OCI-LY7 (cell line): ENCODE results near the gene ANKRD44. TPM values are rescaled to one million over a fixed set of nuclear protein-coding genes. Genes with fewer than 3 reads are reported as not detected.

Source experiments
- BruUV-seq: library from RNA; stranded (reverse); fragments of 400-500 nt; replicated peaks from 2 replicates; lab custom pipeline; 2021; lab: Mats Ljungman, UMichigan
- CTCF ChIA-PET: fragments of 300-600 bp; sonication (Branson Sonifier 250); formaldehyde crosslinking; loops from one replicate; lab custom pipeline; 2022; ENCODE audit warnings: antibody characterized with exemption; ENCODE audit not compliant: unreplicated experiment; lab: Charles Lee
- POLR2A ChIA-PET: fragments of 300-600 bp; sonication (Branson Sonifier 250); formaldehyde crosslinking; loops from one replicate; lab custom pipeline; 2022; ENCODE audit warnings: antibody characterized with exemption; lab: Charles Lee
- DNase-seq: peaks from one replicate; pipeline ENCODE4 v3.0.0-alpha.2; 2015; ENCODE audit warnings: low spot score
- H2AFZ ChIP-seq: fragments of 200-600 bp; sonication (generic), shearing (Covaris generic); 2 replicates; pipeline ENCODE4 v1.6.1; 2014; ENCODE audit warnings: mild to moderate bottlenecking, antibody characterized with exemption, low read length, moderate library complexity
- H3K27ac ChIP-seq: fragments of 200-600 bp; sonication (generic); 2 replicates; pipeline ENCODE4 v1.5.1; 2014; ENCODE audit warnings: mixed run types, low read depth, mild to moderate bottlenecking, moderate library complexity, low read length, inconsistent platforms; ENCODE audit not compliant: poor library complexity, severe bottlenecking
- H3K36me3 ChIP-seq: fragments of 200-600 bp; sonication (generic); 2 replicates; pipeline ENCODE4 v1.6.1; 2014; ENCODE audit warnings: mild to moderate bottlenecking, antibody characterized with exemption, low read length, moderate library complexity, mixed read lengths; ENCODE audit not compliant: insufficient read depth
- H3K4me1 ChIP-seq: fragments of 200-600 bp; sonication (generic); 2 replicates; pipeline ENCODE4 v1.5.1; 2014; ENCODE audit warnings: mild to moderate bottlenecking, low read length; ENCODE audit not compliant: insufficient read depth, poor library complexity, severe bottlenecking
- H3K4me2 ChIP-seq: fragments of 200-600 bp; sonication (generic); 2 replicates; pipeline ENCODE4 v1.6.1; 2014; ENCODE audit warnings: mild to moderate bottlenecking, low read length
- H3K4me3 ChIP-seq: fragments of 200-600 bp; sonication (generic); 2 replicates; pipeline ENCODE4 v1.5.1; 2014; ENCODE audit warnings: mild to moderate bottlenecking, low read depth, low read length; ENCODE audit not compliant: poor library complexity, severe bottlenecking
- H3K79me2 ChIP-seq: fragments of 200-600 bp; sonication (generic); 2 replicates; pipeline ENCODE4 v1.6.1; 2016; ENCODE audit warnings: low read depth, mild to moderate bottlenecking, low read length, moderate library complexity, mixed read lengths; ENCODE audit not compliant: insufficient read depth
- H3K9me2 ChIP-seq: fragments of 200-600 bp; sonication (generic); 2 replicates; pipeline ENCODE4 v1.6.1; 2016; ENCODE audit warnings: mild to moderate bottlenecking, low read length, mixed read lengths; ENCODE audit not compliant: insufficient read depth
- H3K9me3 ChIP-seq: fragments of 200-600 bp; sonication (generic); 2 replicates; pipeline ENCODE4 v1.6.1; 2014; ENCODE audit warnings: mild to moderate bottlenecking, mixed run types, low read length, mixed read lengths
- H4K20me1 ChIP-seq: fragments of 200-600 bp; sonication (generic); 2 replicates; pipeline ENCODE4 v1.6.1; 2014; ENCODE audit warnings: mild to moderate bottlenecking, antibody characterized with exemption, low read length, moderate library complexity, mixed read lengths; ENCODE audit not compliant: insufficient read depth
- CTCF ChIP-seq: fragments of 200-600 bp; sonication (generic); conservative IDR thresholded peaks from 2 replicates; pipeline ENCODE4 v1.5.1; 2014; ENCODE audit warnings: mild to moderate bottlenecking, antibody characterized with exemption, low read length, moderate library complexity, mixed read lengths
- EZH2phosphoT487 ChIP-seq: fragments of 200-600 bp; sonication (generic); IDR thresholded peaks from 2 replicates; pipeline ENCODE4 v1.6.1; 2018; ENCODE audit warnings: low read depth, borderline replicate concordance, mild to moderate bottlenecking, mixed run types, antibody characterized with exemption, low read length, moderate library complexity, mixed read lengths
- intact Hi-C: fragments of 100-400 bp; cut with micrococcal nuclease; formaldehyde crosslinking; loops from one replicate; pipeline ENCODE4 v1.10.0; 2022; ENCODE audit not compliant: unreplicated experiment
- total RNA-seq, 2 experiments: library from RNA; depleted of rRNA in 1 of 2; stranded (reverse); fragments of >200 nt in 1 of 2; shearing (Covaris generic) in 1 of 2; gene quantifications; 2 replicates each; pipeline ENCODE4 v1.2.3, GENCODE V29; 2014 to 2022

ANKRD44 gene
- total RNA-seq, 2 experiments from 2014 or later = 69.4 to 73.7 TPM

GRCh38 chr2:197073270-197073669 is 237.3 kb downstream of the ANKRD44 start:
- Histone ChIP-seq H4K20me1 (no peaks in the 10 kb centered on the region), H3K4me2 (0 out of 2 replicates have a peak overlapping the region, but pooled peaks have one; percentile 6), H3K79me2 (no peaks in the 10 kb centered on the region), H3K27ac (no peak overlapping the region), H3K9me3 (no peaks in the 10 kb centered on the region), H3K4me3 (no peak overlapping the region), H3K9me2 (no peaks in the 10 kb centered on the region), H3K36me3 (peaks cover 42% of the 10 kb centered on the region), H2AFZ (no peak overlapping the region), H3K4me1 (peaks cover 12% of the 10 kb centered on the region)
- ChIA-PET POLR2A (interaction anchor here (0.9 to 1.7 kb wide), 3 partner anchors 10 to 16 kb away, joined by 3 to 6 read pairs (median 5); no protein-coding TSS in a partner anchor), CTCF (no interaction called here)
- TF ChIP-seq CTCF (no peak), EZH2phosphoT487 (no peak)
- intact Hi-C loops = no loop called here
- no TSS peak for BruUV-seq
- no peak for DNase-seq

- H3K4me3 ChIP-seq = no peak overlapping the region
- no peaks in the 10 kb centered on the region for H3K9me3 ChIP-seq
- H2AFZ ChIP-seq = no peak overlapping the region
- no TSS peak for BruUV-seq
- H3K27ac ChIP-seq = no peak overlapping the region
- H3K4me2 ChIP-seq = no peak overlapping the region
- H3K36me3 ChIP-seq = peaks cover 35% of the 10 kb centered on the region
- intact Hi-C loops = no loop called here
- TF ChIP-seq EZH2phosphoT487 = no peak
- peaks cover 12% of the 10 kb centered on the region for H3K4me1 ChIP-seq
- ChIA-PET CTCF (no interaction called here), POLR2A (interaction anchor here (1.3 to 1.7 kb wide), 2 partner anchors 11 to 15 kb away, joined by 5 to 6 read pairs; no protein-coding TSS in a partner anchor)
- no peaks in the 10 kb centered on the region for H3K79me2 ChIP-seq
- H3K9me2 ChIP-seq = no peaks in the 10 kb centered on the region
- H4K20me1 ChIP-seq = no peaks in the 10 kb centered on the region
- no peak for DNase-seq
These were observed 238.0 kb downstream of the ANKRD44 start for GRCh38 chr2:197072533-197072932.

GRCh38 chr2:197071790-197072436 is 238.7 kb downstream of the ANKRD44 start:
- BruUV-seq = no TSS peak
- DNase-seq = no peak
- Histone ChIP-seq H2AFZ (no peak overlapping the region), H3K79me2 (no peaks in the 10 kb centered on the region), H3K9me3 (no peaks in the 10 kb centered on the region), H3K4me1 (peaks cover 12% of the 10 kb centered on the region), H3K27ac (no peak overlapping the region), H3K4me3 (no peak overlapping the region), H4K20me1 (no peaks in the 10 kb centered on the region), H3K9me2 (no peaks in the 10 kb centered on the region), H3K4me2 (no peak overlapping the region), H3K36me3 (peaks cover 29% of the 10 kb centered on the region)
- ChIA-PET CTCF (no interaction called here), POLR2A (interaction anchor here (1.3 to 1.7 kb wide), 2 partner anchors 11 to 15 kb away, joined by 5 to 6 read pairs; no protein-coding TSS in a partner anchor)
- intact Hi-C loops = no loop called here
- no peak for TF ChIP-seq CTCF
- no peak for TF ChIP-seq EZH2phosphoT487
